Raji (cell line): ENCODE results near the gene KIRREL1.

ENCODE experiments used
- POLR2A ChIP-seq: IDR thresholded peaks from 2 replicates; pipeline ENCODE4 v1.6.1; 2011; ENCODE audit warnings: low read depth, low read length, control low read depth; ENCODE audit not compliant: insufficient read depth

Gene KIRREL1

DNA sequence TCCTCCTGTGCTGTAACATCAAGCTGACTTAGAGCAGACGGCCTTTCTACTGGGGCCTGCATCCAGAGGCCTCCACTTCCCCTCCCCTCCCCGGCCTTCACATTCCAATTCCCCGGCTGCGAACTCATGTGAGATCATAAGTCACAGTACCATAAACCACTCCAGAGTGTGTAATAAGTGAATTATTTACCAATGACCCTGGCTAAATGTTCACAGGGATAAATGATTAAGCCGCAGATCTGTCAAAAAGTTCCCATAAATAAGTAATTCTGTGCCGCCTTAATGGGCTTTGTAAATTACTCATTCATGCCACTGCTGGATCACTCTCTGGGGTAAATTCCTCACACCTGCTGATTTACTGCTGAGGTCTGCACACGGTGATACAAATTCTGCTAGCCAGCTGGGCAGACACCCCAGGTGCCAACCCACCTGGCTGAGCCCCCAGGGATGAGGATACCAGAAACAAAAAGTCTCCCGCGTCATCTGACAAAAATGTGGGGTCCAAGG lies 27.4 kb upstream of the KIRREL1 start:
- TF ChIP-seq POLR2A: no peak

DNA sequence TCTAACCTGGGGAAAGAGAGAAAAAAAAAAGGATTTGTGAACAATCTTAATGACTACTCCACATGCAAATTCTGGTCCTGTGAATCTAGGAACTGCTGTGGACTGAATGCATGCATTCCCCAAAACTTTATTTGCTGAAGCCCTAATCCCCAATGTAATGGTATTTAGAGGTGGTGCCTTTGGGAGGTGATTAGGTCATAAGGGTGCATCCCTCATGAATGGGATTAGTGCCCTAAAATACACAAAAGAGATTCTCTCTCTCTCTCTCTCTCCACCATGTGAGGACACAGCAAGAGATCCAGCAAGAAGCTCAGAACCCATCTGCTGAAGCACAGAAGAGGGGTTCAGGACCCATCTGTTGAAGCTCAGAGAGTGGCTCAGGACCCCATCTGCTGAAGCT lies 26.2 kb upstream of the KIRREL1 start:
- no peak for TF ChIP-seq POLR2A

DNA sequence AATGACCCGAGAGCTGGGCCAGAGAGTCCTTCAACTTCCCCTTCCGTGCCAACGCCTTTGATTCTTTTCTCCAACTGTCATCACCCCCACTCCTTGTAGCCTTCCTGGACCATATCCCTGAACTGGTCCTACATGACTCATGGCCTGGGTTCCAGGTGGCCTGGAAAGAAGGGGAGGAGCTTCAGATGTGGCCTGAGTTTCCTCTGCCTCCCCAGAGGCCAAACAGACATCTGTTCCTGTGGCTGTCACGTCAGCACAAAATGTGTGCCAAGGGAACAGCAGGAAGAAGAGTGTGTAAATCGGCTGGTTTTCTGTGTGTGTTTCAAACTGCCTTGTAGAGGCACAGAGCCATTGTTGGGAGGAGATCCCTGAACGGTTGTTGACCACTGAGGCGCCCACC lies 24.9 kb upstream of the KIRREL1 start:
- TF ChIP-seq POLR2A: no peak

DNA sequence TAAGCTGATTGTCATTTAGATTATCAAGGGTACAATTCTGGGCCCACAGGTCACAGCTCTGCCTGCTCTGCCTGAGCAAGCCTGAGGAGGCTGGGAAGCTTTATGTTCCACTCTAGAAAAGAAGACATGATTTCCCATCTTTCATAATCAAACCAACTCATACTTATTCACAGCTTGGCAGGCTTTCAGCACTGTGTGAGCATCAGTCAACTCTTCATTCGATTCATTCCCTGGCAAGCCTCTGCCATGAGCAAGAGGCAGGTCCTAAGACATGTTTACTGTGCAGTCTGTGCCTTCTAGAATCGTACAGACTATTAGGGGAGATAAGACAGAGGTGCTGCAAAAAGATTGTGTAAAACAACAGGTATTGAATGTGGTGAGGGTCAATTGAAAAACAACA lies 24.5 kb upstream of the KIRREL1 start:
- TF ChIP-seq POLR2A: no peak

DNA sequence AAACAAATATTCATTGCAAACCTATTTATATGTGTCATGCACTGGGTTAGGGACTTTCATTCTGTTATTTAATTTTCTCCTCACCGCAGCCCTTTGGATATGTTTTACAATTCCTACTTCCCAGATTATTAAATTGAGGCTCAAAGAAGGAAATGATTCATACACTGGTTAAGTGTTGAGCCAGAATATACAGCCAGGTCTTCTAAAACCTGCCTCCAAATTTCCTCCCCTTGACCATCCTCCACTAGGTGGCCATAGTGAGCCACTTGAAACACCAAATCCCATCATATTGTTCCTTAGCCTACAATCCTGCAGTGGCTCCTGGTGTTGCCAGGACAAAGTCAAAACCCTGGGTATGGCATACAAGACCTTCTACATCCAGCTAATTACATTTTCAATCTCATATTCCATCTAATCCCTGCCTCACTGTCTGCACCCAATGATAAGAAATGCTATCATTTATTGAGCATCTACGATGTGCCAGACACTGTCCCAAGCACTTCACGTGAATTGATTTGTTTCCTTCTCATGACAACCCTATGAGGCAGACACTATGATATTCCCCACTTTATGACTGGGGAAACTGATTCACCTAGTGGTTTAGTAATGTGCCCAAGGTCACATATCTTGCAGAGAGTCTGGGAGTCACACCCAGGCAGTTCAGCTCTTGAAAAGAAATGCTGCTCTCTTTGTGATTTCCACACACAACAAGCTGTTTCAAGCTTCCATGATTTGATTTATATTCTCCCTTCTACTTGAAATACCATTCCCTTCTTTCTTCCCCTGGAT lies 23.6 kb upstream of the KIRREL1 start:
- no peak for TF ChIP-seq POLR2A

DNA sequence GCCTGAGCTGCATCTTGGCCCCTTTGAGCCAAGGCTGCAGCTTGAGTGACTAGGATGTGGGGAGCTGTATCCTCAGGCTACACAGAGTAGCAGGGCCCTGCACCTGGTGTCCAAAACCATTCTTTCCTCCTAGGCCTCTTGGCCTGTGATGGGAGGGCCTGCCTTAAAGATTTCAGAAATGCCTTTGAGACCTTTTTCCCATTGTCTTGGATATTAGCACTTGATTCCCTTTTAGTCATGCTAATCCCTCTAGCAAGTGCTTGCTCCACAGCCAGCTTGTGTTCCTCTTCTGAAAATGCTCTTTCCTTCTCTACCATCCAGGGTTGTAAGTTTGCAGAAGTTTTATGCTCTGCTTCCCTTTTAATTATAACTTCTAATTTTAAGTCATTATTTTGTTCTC lies 21.7 kb upstream of the KIRREL1 start:
- no peak for TF ChIP-seq POLR2A

DNA sequence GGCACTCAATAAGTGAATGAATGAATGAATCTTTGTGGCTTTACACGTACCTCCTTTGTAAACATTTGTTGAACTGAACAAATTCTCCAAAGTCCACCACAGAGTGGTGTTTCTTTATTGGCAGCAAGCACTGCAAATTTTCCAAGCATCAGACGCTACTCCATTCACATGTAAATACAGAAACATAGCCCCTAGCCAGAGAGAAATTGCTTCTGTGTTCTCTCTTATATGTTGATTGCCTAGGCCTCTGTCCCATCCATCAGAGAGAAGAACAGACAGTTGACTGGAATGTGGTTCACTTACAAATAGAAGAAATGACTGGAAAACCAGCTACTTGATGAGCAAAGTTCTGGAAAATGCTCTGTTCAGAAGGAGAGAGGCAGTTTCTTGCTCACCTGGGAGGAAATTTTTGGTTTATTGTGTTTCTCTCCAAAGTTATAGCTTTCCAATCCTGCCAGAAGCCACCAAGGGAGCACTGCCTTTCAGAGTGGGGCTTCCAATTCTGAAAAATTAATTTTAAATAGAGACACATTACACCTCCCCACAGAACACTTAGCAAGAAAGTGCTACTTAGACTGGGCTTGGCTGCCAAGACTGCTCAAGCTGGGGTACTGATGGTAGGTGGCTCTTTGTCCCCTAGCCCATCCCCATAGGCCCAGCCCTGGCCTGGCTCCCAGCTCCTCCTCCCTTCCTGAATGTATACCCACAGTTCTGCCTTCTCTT lies 18.1 kb upstream of the KIRREL1 start:
- TF ChIP-seq POLR2A: no peak

DNA sequence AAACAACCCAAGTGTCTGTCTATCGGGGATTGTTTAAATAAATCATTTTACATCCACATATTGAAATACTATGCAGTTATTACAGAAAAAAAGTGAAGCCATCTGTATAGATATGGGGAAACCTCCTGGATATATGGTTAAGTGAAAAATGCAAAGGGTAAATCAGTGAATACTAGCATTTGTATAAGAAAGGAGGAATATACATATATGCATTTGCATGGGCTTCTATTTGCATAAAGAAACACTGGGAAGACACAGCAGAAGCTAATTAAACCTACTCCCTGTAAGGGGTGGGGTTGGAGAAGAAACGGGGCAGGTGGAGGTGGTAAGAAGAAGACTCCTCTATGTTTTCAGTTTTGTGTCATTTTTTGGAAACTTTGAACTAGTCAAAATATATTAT lies 16.6 kb upstream of the KIRREL1 start:
- TF ChIP-seq POLR2A: no peak

DNA sequence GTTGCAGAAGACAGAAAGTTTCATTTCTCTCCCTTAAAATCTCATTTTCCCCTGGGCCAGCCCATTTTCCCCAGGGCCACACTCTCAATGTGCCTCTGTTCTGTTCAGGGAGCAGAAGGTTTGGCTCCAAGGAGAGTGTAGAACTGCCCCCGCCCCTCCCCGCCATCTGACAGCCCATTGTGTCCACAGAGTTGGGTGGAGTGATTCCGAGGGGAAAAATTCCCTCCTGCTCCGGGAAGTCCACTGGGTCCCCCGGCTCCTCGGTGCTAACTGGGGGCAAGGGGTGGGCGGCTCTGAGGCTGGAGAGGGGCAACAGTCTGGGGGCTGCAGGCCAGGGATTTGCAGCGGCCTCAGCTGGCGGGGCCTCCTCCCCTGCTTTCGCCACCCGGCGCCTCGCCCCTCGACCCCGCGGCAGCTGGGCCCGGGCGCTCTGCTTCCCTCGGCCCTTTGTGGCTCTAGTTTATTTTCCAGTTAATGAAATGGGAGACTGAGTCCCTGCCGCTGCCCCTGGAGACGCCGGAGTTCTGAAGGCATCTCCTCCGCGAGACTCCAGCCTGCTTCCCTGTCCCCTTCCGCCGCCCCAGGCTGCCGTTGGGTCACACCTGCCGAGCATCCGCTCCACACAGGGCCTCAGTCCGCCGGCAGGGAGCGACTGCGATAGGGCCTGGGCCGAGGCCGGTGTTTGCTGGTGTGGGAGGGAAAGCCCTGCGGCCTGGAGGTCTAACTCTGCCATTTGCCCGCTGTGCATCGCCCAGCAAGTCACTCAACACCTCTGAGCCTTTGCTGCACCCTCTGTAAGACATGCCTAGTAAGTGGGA lies 14.7 kb upstream of the KIRREL1 start:
- TF ChIP-seq POLR2A: no peak

DNA sequence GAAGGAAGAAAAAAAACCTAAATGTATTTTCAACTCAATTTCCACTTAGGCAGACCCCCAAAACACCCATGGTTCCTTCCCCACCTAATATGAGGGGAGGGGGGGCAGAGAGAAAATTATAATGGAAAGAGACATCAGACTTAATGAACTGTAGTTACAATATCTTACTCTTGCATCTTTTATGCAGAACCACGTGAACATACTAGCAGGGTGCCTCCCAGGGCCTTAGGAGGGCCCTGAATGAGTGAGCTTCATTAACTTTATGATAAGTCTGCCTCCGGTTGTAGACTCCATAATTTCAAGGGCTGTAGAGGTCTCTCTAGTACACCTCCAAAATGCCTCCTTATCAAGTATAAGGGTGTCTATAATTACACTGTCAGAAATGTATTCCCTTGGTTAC lies 11.3 kb upstream of the KIRREL1 start:
- no peak for TF ChIP-seq POLR2A

DNA sequence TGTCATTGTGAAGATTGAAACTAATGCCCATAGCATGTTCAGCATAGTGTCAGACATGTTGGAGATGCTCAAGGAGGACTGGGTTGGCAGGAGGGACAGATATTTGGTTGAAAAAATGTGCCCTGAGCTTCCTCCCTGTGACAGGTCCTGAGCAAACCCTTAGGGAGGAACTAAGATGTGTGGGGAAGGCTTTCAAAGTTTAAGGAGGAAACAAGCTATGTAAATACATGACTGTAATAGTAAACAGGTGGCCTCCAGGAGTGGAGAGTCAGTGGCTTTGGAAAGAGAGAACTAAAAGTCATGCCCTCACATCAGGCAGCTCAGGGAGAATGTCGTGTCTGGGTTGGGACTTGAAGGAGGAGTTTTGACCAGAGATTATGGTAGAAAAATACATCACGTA lies 9.7 kb upstream of the KIRREL1 start:
- no peak for TF ChIP-seq POLR2A

DNA sequence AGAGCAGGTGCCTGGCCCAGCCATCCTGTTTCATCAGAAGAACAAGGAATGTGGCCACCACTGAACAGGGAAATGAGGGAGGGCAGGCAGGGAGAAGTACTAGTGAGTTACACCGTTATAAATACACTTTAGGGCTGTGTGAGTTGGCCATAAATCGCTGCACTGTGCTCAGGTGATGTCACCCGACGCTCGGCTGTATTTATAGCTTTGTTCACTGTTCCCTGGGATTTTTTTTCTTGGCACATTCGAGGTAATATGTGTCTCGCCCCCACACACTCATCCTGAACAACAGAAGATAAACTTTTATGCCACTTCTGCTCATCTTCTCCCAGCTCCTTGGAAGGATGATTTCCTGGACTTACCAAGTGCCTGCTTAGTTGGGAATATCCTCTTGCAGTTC lies 9.0 kb upstream of the KIRREL1 start:
- TF ChIP-seq POLR2A: no peak

DNA sequence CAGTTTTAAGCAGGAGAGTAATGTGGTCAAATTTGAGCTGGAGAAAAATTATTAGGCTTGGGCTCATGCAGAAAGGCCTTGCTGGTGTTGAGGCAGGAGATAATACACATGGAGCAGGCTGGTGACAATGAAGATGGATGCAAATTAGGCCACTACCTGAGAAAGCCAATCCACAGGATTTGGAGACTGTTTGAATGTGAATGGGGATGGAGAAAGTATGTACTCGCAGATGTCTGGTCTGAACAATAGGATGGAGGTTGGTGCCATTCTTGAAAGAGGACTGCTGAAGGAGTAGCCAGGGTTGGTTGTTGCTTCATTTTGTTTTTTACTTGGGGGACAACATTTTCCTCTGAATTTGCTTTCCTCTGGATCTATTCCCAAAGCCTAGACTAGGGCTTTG lies 8.0 kb upstream of the KIRREL1 start:
- TF ChIP-seq POLR2A: no peak

DNA sequence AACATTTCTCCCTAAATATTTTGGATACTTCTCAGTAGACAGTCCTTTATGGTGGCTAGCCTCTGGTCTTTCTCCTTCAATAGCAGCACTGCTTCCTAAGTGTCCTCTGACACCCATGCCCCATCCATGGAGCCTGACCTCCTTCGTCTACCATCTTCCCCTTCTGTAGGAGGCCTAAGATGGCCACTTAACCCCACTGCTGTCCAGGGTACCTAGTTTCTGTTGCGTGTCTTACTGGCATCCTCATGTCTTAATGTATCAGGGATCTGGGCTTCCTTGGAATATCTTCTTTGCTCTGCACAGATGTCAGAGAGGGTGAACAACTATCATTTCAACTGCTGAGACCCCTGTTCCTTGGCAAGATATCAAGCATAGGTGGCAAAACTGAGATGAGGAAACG lies 5.4 kb upstream of the KIRREL1 start:
- TF ChIP-seq POLR2A: no peak

DNA sequence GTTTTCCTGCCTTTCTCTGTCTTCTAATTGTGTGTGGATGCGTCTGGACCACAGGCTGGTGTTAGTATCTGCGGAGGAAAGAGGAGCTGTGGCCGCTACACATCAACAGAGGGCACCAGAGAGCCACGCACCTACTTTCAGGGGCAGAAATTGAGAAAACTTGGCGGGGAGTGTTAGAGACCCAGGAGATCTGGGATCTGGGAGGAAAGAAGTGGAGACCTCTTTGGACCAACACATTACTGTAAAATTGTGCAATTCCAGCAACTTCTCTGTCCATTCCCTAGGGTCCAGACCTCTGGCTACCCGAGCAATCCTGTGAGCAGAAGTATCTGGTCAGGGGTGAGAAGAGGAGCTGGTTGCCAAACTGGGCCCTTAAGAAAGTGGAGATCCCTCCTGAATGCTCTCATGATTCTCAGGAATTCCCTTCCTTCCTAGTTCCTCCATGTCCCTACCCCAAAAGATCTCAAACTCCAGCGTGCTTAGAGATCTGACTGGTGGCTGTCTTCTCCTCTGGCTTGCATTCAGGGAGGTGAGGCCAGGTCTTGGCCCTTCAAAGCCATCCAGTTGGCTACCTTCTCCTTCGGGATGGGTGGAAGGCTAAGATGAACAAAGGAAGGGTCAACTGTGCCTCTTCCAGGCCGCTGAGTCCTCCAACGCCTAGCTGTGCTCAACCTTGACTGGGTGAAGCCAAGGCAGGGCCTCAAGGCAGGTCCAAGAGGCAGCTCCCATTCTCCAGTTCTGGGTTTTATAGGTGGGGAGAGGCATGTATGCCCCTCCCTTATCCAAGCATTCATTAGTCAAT lies 1.2 kb upstream of the KIRREL1 start:
- no peak for TF ChIP-seq POLR2A
